IgD-negative memory B cell (primary cell): Measurements from ENCODE around the gene CYGB. TPM values are rescaled to one million over a fixed set of nuclear protein-coding genes. Genes with fewer than 3 reads are reported as not detected.

Experiments used
- polyA plus RNA-seq: library from polyadenylated mRNA; unstranded; fragments of 300-500 nt; fragmentation: Illumina TruSeq; gene quantifications from one replicate; pipeline ENCODE4 v1.2.3, GENCODE V29; 2021

Gene CYGB
- polyA plus RNA-seq, 1 donor from 2014 or later: 2.1 TPM

Other genes starting within 250 kb of the CYGB start
- 0.14 TPM for gene QRICH2, start 229.4 kb downstream of the CYGB start, polyA plus RNA-seq
- gene PRPSAP1, start 183.8 kb downstream of the CYGB start, polyA plus RNA-seq: 62.0 TPM
- gene SPHK1, start 153.1 kb downstream of the CYGB start, polyA plus RNA-seq: not detected
- 13.8 TPM for gene UBE2O, start 84.6 kb downstream of the CYGB start, polyA plus RNA-seq
- 1.1 TPM for gene AANAT, start 70.1 kb downstream of the CYGB start, polyA plus RNA-seq
- gene RHBDF2, start 36.3 kb downstream of the CYGB start, polyA plus RNA-seq: 160 TPM
- gene PRCD, start 2.3 kb upstream of the CYGB start, polyA plus RNA-seq: 24.4 TPM
- gene ST6GALNAC2, start 48.2 kb upstream of the CYGB start, polyA plus RNA-seq: 0.68 TPM
- gene ST6GALNAC1, start 106.0 kb upstream of the CYGB start, polyA plus RNA-seq: 0.44 TPM
- 2.7 TPM for gene MXRA7, start 173.3 kb upstream of the CYGB start, polyA plus RNA-seq
- gene JMJD6, start 188.9 kb upstream of the CYGB start, polyA plus RNA-seq: 41.4 TPM
- gene METTL23, start 189.1 kb upstream of the CYGB start, polyA plus RNA-seq: 121 TPM
- 152 TPM for gene SRSF2, start 199.6 kb upstream of the CYGB start, polyA plus RNA-seq
- 17.5 TPM for gene MFSD11, start 200.4 kb upstream of the CYGB start, polyA plus RNA-seq